Tibial nerve (tissue), 4 donors: ENCODE results near the gene SNX24. TPM values are rescaled to one million over a fixed set of nuclear protein-coding genes. Genes with fewer than 3 reads are reported as not detected.

ENCODE experiments used
- DNase-seq, 2 donors: peaks; one replicate each; pipeline ENCODE4 v3.0.0-alpha.2; 2019; ENCODE audit warnings: low spot score in 2 of 2
- H3K27ac ChIP-seq, 4 donors: fragments of 200-600 bp; sonication (generic) in 3 of 4; one replicate each; pipeline ENCODE4 v1.5.1; 2017 to 2019; ENCODE audit warnings: mild to moderate bottlenecking in 1 of 4
- H3K27me3 ChIP-seq, 2 donors: fragments of 200-600 bp; sonication (generic) in 1 of 2; one replicate each; pipeline versions ENCODE4 v1.5.1 to v1.6.0; 2017 to 2019
- H3K36me3 ChIP-seq, 3 donors: fragments of 200-600 bp; sonication (generic); one replicate each; pipeline ENCODE4 v1.5.1; 2018 to 2019
- H3K4me1 ChIP-seq, 4 donors: fragments of 200-600 bp; sonication (generic) in 3 of 4; one replicate each; pipeline ENCODE4 v1.5.1; 2017 to 2019
- H3K4me3 ChIP-seq, 4 donors: fragments of 200-600 bp; sonication (generic) in 3 of 4; one replicate each; pipeline ENCODE4 v1.5.1; 2017 to 2019; ENCODE audit warnings: mild to moderate bottlenecking in 1 of 4, moderate library complexity in 1 of 4
- H3K9me3 ChIP-seq, 4 donors: fragments of 200-600 bp; sonication (generic) in 3 of 4; one replicate each; pipeline ENCODE4 v1.5.1; 2017 to 2019
- EP300 ChIP-seq, 2 donors: sonication (generic); formaldehyde crosslinking; IDR thresholded peaks; one replicate each; pipeline ENCODE4 v1.6.1; 2017; ENCODE audit warnings: antibody characterized with exemption in 2 of 2, mild to moderate bottlenecking in 1 of 2
- POLR2A ChIP-seq, 2 donors: fragments of 450-650 bp; IDR thresholded peaks; one replicate each; pipeline ENCODE4 v1.6.1; 2017; ENCODE audit warnings: antibody characterized with exemption in 2 of 2, mild to moderate bottlenecking in 2 of 2, moderate library complexity in 2 of 2
- WGBS, 2 donors: methylation state at CpG; one replicate each; pipeline ENCODE4 v1.1.5; 2018; 5-methylcytosine and 5-hydroxymethylcytosine counted together
- total RNA-seq, 4 donors: library from RNA; depleted of rRNA; stranded (reverse); fragments of >200 nt; gene quantifications; one replicate each; pipeline ENCODE4 v1.1.0, GENCODE V29; 2016
- TF ChIP-seq, protein P1 (sequence below), 5 experiments: fragments of 200-600 bp in 3 of 5; fragments of 450-650 bp in 2 of 5; sonication (generic) in 3 of 5; IDR thresholded peaks; one replicate each; pipeline ENCODE4 v1.5.1; 2016 to 2019; ENCODE audit warnings: antibody characterized with exemption in 5 of 5, mild to moderate bottlenecking in 3 of 5, moderate library complexity in 2 of 5

SNX24 gene
- total RNA-seq, 4 donors from 2014 or later: 32.0 to 69.5 (median 51.1) TPM

DNA sequence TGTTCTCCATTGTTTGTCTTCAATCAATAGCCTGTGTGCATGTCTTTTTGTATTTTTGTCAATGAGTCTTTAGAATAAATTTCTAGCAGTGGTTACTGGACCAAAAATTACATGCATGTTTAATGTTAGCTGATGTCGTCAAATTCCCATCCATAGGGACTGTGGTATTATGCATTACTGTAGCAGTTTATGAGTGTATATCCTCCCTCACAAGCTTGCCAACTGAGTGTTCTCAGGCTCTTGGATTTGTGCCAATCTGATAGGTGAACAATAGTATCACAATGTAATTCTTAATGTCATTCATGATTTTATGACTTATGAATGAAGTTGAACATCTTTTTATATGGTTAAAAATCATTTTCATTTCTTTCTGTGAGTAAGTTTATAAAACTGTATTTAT is 13.0 kb downstream of the SNX24 start:
- H3K9me3 ChIP-seq: no peaks in the 10 kb centered on the region
- DNase-seq: no peak
- H3K36me3 ChIP-seq: peaks cover 0 to 10% (median 0%) of the 10 kb centered on the region in 3 donors
- TF ChIP-seq EP300 (IDR thresholded peaks at IDR 0.05) (no peak), POLR2A (IDR thresholded peaks at IDR 0.05) (no peak)
- TF ChIP-seq, protein P1, sequence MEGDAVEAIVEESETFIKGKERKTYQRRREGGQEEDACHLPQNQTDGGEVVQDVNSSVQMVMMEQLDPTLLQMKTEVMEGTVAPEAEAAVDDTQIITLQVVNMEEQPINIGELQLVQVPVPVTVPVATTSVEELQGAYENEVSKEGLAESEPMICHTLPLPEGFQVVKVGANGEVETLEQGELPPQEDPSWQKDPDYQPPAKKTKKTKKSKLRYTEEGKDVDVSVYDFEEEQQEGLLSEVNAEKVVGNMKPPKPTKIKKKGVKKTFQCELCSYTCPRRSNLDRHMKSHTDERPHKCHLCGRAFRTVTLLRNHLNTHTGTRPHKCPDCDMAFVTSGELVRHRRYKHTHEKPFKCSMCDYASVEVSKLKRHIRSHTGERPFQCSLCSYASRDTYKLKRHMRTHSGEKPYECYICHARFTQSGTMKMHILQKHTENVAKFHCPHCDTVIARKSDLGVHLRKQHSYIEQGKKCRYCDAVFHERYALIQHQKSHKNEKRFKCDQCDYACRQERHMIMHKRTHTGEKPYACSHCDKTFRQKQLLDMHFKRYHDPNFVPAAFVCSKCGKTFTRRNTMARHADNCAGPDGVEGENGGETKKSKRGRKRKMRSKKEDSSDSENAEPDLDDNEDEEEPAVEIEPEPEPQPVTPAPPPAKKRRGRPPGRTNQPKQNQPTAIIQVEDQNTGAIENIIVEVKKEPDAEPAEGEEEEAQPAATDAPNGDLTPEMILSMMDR (IDR thresholded peaks at IDR 0.05): no peak
- H3K4me1 ChIP-seq: peaks cover 0 to 7% (median 0%) of the 10 kb centered on the region in 4 donors
- H3K4me3 ChIP-seq: no peak overlapping the region
- WGBS, 2 donors: 35 to 43% methylated on average over 1 of the region's 1 CpG
- no peak overlapping the region for H3K27ac ChIP-seq
- no peaks in the 10 kb centered on the region for H3K27me3 ChIP-seq

DNA sequence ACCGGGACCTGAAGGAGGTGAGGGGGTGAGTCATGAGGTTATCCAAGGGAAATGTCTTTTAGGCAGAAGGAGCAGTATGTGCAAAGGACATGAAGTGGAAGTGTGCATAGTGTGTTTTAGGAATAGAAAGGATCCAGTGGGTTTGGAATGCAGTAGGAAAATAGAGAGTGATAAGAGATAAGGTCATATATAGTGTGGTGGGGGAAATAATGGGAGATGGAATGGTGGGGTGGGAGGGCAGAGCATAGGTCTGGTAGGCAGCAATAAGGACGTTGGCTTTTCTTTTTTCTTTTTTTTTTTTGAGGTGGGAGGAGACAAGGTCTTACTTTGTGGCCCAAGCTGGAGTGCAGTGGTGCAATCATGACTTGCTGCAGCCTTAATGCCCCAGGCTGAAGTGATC is 17.8 kb downstream of the SNX24 start:
- TF ChIP-seq, protein P1 (IDR thresholded peaks at IDR 0.05): no peak
- TF ChIP-seq POLR2A (IDR thresholded peaks at IDR 0.05) (no peak), EP300 (IDR thresholded peaks at IDR 0.05) (no peak)
- Histone ChIP-seq H3K27me3 (no peaks in the 10 kb centered on the region), H3K27ac (no peak overlapping the region), H3K4me1 (peaks cover 0 to 4% (median 0%) of the 10 kb centered on the region in 4 donors), H3K4me3 (no peak overlapping the region), H3K36me3 (peaks cover 0 to 30% (median 0%) of the 10 kb centered on the region in 3 donors), H3K9me3 (peaks cover 0 to 1% (median 0%) of the 10 kb centered on the region in 4 donors)
- no peak for DNase-seq
- WGBS, 2 donors: 70 to 80% methylated on average over 2 of the region's 2 CpGs

DNA sequence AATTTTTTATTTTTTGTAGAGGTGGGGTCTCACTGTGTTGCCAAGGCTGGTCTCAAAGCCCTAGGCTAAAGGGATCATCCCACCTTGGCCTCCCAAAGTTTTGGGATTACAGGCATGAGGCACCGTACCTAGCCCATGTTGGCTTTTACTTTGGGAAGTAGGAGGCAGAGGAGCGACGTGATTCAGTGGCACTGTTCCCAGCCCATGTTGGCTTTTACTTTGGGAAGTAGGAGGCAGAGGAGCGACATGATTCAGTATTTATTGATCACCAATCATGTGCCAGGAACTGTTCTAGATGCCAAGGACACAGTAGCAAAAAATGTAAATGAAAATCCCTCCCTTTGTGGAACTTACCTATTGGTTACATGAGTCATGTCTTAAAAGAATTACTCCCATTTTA is 18.3 kb downstream of the SNX24 start:
- Histone ChIP-seq H3K36me3 (peaks cover 0 to 35% (median 0%) of the 10 kb centered on the region in 3 donors), H3K4me3 (no peak overlapping the region), H3K9me3 (peaks cover 0 to 6% (median 0%) of the 10 kb centered on the region in 4 donors), H3K4me1 (no peaks in the 10 kb centered on the region), H3K27ac (no peak overlapping the region), H3K27me3 (no peaks in the 10 kb centered on the region)
- no peak for TF ChIP-seq POLR2A (IDR thresholded peaks at IDR 0.05)
- TF ChIP-seq EP300 (IDR thresholded peaks at IDR 0.05): no peak
- TF ChIP-seq, protein P1 (IDR thresholded peaks at IDR 0.05): no peak
- 92% methylated on average over 4 of the region's 4 CpGs for WGBS, 2 donors
- no peak for DNase-seq

DNA sequence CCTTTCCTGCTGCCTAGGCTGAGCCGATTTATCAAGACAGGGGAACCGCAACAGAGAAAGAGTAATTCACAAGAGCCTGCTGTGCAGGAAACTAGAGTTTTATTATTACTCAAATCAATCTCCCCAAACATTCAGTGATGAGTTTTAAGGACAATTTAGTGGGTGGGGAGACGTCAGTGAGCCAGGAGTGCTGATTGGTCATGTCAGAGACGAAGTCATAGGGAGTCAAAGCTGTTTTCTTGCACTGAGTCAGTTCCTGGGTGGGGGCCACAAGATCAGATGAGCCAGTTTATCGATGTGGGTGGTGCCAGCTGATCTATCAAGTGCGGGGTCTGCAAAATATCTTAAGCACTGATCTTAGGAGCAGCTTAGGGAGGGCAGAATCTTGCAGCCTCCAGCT is 19.0 kb downstream of the SNX24 start:
- H3K9me3 ChIP-seq: peaks cover 0 to 7% (median 0%) of the 10 kb centered on the region in 4 donors
- no peak for DNase-seq
- 93 to 94% methylated on average over 6 of the region's 6 CpGs for WGBS, 2 donors
- no peak for TF ChIP-seq POLR2A (IDR thresholded peaks at IDR 0.05)
- TF ChIP-seq EP300 (IDR thresholded peaks at IDR 0.05): no peak
- TF ChIP-seq, protein P1 (IDR thresholded peaks at IDR 0.05): no peak
- peaks cover 0 to 35% (median 0%) of the 10 kb centered on the region in 3 donors for H3K36me3 ChIP-seq
- peaks cover 0 to 6% (median 0%) of the 10 kb centered on the region in 4 donors for H3K4me1 ChIP-seq
- no peak overlapping the region for H3K27ac ChIP-seq
- no peaks in the 10 kb centered on the region for H3K27me3 ChIP-seq
- no peak overlapping the region for H3K4me3 ChIP-seq

DNA sequence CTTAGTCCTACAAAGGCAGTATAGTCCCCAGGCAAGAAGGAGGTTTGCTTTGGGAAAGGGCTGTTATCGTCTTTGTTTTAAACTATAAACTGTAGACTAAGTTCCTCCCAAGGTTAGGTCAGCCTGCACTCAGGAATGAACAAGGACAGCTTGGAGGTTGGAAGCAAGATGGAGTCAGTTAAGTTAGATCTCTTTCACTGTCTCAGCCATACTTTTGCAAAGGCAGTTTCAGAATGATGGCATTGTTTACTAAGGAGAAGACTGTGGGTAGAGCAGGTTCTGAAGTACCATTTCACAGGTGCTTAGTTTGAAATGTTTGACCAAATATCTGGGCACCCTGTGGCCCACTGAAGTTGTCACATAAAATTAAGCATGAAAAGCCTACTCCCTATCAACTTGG is 19.4 kb downstream of the SNX24 start:
- H3K27ac ChIP-seq: no peak overlapping the region
- no peak for DNase-seq
- peaks cover 0 to 10% (median 0%) of the 10 kb centered on the region in 4 donors for H3K4me1 ChIP-seq
- H3K4me3 ChIP-seq: no peak overlapping the region
- no peaks in the 10 kb centered on the region for H3K27me3 ChIP-seq
- TF ChIP-seq EP300 (IDR thresholded peaks at IDR 0.05) (no peak), POLR2A (IDR thresholded peaks at IDR 0.05) (no peak)
- TF ChIP-seq, protein P1 (IDR thresholded peaks at IDR 0.05): no peak
- peaks cover 0 to 35% (median 0%) of the 10 kb centered on the region in 3 donors for H3K36me3 ChIP-seq
- WGBS, 2 donors: 72 to 81% methylated on average over 1 of the region's 1 CpG
- H3K9me3 ChIP-seq: peaks cover 0 to 7% (median 0%) of the 10 kb centered on the region in 4 donors
